GM20000 (cell line): ENCODE results near the gene VPS13D.

Source experiments
- DNase-seq: peaks from one replicate; pipeline ENCODE4 v3.0.0; 2012; ENCODE audit warnings: low spot score
- CTCF ChIP-seq: IDR thresholded peaks from 2 replicates; pipeline ENCODE4 v1.5.1; 2012; ENCODE audit warnings: mild to moderate bottlenecking, control low read depth; ENCODE audit errors: extremely low read depth, missing control alignments

VPS13D gene

DNA sequence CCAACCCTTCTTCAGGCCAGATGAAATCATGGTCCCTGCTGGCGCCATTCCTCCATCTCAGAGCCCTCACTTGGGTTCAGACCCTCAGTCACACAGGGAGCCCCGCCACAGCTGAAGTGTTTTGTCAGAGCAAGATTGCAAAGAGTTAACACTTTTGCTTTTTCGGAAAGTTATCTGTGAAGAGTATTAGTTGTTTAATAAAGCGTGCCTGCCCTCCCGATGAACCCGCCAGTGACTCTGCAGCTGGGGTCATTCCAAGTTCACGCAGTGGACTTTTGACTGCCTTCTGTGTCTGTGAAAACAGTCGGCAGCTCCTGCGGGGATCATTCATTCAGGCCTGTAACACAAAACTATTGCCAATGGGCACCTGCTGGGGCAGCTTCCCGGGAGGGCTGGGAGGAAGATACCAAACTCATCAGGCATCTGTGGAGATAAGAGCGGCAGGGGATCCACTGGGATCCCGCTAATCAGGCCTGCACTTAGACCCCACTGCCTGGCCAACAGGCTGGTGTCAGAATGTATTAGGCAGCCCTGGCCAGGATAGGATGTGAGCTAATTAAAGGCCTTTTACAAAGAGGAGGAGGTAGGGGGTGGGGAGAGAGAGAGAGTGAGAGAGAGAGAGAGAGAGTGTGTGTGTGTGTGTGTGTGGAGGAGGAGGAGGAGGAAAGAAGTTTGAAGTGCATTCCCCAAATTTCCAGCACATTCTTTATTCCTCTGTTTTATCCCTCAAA is 203.7 kb downstream of the VPS13D start:
- no peak for DNase-seq

GRCh38 chr1:12434174-12434573 is 204.3 kb downstream of the VPS13D start:
- DNase-seq: no peak
- no peak for TF ChIP-seq CTCF

More for the DNA sequence above, 203.7 kb downstream of the VPS13D start:
- TF ChIP-seq CTCF: no peak

- TF ChIP-seq CTCF: no peak
- no peak for DNase-seq
Measured at GRCh38 chr1:12434686-12435085, 204.9 kb downstream of the VPS13D start.

DNA sequence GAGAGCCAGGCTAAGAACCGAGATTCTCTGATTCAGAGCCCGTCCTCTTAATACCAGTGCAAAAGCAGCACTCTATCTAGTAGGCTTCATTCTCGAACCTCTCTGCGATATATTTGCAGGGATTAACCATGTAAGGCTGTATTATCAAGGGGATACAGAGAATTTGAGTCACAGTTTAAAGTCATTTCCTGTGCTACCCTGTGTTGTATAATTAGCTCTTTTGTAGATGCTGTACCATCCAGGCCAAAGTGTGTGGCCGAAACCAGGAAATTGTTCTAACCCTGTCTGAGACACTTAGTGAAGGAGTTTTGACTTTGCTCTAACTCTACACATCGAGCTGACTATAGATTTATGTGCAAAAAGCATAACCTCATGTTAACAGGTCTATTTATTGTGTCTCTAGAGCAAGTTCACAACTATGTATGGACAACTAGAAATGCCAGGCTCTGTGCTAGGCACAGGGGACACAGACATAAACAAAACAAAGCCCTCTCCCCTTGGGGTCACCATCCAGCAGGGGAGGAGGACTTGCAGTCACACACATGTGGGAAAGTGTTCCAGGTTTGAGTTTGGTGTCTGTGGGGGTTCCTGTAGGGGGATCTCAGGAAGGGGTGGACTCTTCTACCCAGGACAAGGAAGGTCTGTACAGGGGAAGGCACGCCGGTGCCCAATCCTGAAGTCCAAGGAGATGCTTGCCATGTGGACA is 206.0 kb downstream of the VPS13D start:
- DNase-seq: peak; percentile 23

DNA sequence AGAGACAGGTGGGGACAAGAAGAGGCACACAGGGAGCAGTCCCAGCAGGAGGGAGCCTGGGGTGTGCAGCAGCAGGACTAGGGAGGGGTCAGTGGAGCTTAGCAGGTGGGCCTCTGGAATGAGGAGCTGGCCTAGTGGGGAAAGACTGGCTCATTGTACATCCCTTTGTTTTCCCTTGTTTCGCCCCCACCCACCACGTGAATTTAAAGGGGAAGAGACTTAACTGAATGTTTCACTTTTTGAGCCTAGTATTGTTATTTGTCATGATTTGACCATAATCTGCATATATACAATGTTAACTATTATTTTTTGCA is 206.5 kb downstream of the VPS13D start:
- DNase-seq: no peak

More for the DNA sequence above, 206.0 kb downstream of the VPS13D start:
- TF ChIP-seq CTCF: no peak

DNA sequence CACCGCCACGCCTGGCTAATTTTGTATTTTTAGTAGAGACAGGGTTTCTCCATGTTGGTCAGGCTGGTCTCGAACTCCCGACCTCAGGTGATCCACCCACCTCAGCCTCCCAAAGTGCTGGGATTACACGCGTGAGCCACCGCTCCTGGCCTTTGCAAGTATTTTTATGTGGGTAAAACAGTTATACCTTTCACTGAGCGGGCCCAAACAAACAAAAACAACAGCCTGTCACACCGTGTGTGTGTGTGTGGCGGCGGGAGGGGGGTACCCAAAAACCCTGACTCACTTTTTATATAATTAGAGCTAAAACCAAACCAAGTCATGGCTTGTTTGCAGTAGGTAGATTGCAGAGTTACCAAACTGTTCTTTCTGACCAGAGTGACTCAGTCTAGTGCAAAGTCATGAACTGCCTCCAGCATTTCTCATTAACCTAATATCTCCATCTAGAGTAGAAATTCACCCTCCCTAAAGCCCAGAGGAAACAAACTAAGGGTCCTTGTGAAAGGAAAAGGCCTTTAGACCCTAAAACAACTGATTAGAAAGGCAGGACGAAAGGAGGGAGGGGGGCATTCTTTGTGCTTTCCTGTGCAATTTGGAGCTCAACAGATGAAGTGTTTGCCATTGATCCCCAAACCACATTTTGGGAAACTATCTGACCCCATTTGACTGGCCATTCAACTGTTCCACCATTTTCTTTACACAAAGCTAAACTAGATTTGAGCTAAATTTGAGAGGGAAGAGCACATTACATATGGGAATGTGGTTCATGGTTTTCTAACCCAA is 207.2 kb downstream of the VPS13D start:
- no peak for DNase-seq
- TF ChIP-seq CTCF: no peak

More for the DNA sequence above, 206.5 kb downstream of the VPS13D start:
- no peak for TF ChIP-seq CTCF

GRCh38 chr1:12437629-12438028 is 207.8 kb downstream of the VPS13D start:
- DNase-seq: no peak

More at GRCh38 chr1:12437629-12438028, 207.8 kb downstream of the VPS13D start:
- TF ChIP-seq CTCF: no peak
